ENCODE data around the gene FBXO31. TPM values are rescaled to one million over a fixed set of nuclear protein-coding genes. Genes with fewer than 3 reads are reported as not detected.
"Not testable (repeated sequence)": the region's sequence is repeated elsewhere in the genome, so short reads cannot be mapped to it uniquely, and the experiment has no call there.

The FBXO31 gene
- polyA plus RNA-seq, 5 donors = 18.8 to 28.0 (median 26.5) TPM

DNA sequence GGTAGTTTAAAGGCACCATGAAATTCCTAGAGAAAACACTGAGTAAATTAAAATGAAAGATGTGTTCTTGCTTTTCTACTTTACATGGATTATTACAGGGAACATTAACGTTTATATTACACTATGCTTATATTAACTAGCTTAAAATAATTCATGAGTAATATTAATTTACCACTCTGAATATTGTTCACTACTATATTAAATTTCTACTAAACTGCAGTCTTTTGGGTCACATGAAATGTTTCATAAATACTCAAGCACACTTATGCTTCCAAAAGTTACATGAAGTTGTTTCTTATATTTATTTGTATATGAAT lies 5.2 kb upstream of the FBXO31 start:
- DNase-seq = no peak

DNA sequence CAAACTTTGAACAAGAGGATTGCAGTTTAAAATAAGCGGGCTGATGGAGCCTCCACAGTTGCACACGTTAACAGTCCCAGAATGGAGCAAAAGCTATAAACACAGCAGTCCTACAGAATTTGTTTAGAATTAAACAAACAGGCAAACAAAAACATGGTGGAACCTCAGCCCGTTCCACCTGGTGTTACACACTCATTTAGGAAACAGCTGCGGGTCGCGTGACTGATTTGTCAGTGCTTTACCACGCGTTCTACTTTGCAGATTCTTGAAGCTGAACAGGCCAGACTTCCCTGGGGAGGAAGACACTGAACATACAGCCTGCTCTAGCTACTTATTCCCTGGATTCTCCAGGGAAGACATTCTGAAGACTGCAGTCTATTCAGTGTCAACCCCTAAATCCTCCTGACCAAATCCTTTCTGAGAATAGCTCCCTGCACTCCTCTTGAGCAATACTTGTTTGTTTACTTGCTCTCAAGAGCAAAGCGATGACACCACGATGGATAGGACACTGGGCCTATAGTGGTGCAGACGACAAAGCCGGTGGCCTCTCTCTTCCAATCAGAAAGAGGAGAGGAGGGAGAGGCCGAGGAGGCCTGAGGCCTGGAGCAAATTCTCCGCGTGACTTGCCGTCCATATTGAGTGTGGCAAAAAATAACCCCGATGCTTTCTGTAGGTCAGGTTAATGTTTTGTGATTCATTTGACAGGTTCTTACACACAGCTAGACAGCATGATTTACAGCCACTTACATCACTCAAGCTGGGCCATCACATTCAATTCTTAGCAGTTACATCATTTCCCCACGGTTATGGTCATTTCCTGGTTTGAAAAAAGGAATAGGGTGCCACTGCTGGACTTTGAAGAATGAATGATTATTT lies 4.6 kb upstream of the FBXO31 start:
- peak; percentile 95 to 97 for DNase-seq

DNA sequence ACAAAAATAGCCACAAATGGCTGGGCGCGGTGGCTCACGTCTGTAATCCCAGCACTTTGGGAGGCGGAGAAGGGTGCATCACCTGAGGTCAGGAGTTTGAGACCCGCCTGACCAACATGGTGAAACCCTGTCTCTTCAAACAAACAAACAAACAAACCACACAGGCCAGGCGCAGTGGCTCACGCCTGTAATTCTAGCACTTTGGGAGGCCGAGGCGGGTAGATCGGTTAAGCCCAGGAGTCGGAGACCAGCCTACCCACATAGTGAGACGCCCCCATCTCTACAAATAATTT lies 1.2 kb upstream of the FBXO31 start:
- DNase-seq = not testable (repeated sequence)

DNA sequence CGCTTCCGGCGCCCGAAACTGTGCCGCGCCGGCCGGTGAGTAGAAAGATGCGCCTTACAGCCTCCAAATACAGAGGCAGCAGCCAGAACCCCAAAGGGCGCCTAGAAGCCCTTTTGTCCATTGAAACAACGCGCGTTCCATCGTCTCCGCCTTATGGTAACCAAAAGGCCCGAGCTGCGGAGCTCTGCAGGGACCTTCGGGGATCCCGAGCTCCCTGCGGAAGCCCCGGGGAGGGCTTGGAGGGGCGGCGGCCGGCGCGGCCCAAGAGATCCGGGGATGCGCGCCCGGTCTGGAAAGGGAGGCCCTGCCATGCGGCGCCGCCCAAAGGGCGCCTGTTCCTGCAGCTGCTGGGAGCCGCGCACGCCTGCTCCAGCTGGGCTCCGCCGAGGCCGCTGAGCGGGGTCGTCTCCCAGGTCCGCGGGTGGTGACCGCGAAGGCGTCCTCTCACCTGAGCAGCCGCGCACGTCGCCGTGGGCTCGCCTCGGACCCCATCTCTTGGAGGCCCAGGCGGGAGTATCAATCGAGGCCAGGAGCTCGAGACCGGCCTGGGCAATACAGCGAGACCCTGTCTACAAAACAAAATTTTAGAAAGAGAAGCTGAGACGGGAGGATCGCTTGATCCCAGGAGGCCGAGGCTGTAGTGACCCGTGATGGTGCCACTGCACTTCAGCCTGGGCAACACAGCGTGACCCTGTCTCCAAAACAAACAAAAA lies 742 bp upstream of the FBXO31 start:
- DNase-seq = no peak

DNA sequence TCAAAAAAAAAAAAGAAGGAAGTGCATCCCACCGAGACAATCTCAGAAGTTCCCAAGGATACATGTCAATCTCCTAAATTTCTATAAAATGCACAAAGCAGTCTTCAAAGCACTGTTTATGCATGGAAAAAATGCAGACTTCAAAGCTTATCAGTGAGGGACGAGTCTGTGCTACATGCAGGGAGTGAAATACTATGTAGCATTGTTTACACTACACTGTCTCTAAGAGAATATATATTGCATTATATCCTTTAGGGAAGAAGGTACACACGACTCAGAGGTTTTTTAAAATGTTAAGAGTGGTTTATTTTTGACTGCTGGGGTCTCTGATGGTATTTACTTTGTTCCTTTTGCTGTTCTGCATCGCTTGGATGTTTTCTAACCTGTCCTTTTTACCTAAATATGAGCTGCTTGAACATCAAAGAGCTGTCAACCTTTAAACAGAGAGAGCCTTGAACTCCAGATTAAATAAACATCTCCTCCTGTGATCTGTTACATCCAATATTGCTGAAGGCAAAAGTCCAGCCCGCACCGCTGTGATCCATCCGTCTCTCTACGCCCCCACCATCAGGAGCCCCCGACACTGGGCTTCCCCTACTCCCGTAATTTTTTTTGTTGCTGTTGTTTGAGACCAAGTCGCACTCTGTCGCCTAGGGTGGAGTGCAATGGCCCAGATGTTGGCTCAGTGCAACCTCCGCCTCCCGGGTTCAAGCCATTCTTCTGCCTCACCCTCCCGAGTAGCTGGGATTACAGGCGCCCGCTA lies 1.4 kb downstream of the FBXO31 start:
- no peak for DNase-seq

DNA sequence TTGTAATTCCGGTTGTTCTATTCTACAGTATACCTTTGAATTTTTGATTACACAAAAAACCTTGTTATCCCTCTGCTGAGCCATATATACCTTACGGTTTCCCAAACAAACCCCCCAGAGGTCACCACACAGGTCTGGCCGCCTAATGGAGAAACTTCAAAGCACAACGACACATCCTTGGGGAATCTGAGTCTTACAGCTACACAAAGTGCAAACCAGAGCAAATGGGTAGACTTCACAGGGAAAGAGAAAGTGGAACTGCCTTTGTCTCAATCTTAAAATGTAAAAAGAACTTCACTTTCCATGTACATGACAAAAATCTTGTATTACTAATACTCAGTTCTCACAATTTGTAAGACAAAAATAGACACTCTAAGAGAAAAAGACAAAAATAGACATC lies 2.7 kb downstream of the FBXO31 start:
- no peak for DNase-seq

DNA sequence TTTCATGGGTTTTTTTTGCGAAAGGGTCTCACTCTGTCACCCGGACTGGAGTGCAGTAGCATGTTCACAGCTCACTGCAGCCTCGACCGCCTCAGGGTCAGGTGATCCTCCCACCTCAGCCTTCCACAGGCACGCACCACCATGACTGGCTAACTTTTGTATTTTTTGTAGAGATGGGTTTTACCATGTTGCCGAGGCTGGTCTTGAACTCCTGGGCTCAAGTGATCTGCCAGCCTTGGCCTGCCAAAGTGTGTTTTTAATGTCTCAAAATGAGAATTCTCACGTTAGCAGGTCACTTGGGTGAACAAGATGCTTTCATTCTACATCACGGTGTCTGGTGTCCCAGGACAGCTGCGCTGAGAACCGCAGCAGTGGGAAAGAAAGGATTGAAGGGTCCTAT lies 3.2 kb downstream of the FBXO31 start:
- no peak for DNase-seq

DNA sequence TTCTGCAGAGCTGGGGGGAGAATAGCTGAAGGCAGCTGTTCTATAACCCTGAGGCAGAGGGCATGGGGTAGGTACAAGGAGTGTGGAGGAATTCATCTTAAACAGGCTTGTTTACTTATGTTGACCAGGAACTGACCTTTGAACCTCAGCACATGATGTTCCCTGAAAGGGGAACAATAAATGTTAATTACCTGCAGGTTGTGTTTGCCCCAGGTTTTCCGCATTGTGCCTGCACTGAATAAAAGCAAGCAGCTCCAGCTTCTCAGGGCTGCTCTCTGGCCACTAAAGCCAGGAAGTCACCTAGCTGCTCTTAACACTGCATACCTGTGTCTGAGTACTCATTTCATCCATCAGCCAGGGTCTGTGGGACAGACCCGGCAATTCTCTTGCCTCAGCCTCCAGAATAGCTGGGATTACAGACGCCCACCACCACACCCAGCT lies 4.2 kb downstream of the FBXO31 start:
- DNase-seq = not testable (repeated sequence)

DNA sequence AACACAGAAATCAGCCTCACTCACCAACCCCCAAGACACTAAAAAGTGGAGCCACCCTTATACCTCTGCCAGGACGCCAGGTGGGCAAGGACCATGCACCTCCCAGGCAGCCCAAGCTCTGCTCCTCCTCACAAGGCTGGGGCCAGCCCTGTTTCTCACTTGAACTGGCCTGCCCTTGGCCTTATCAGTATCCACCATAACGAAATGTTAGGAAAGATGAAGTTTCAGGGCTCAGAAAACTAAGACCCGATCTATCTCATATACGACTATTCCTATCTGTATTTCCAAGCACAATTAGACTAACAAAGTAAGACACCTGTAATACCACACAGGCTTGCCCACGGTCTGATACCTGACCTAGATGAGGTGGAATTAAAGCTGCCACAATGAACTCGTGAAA lies 6.9 kb downstream of the FBXO31 start:
- DNase-seq = no peak

DNA sequence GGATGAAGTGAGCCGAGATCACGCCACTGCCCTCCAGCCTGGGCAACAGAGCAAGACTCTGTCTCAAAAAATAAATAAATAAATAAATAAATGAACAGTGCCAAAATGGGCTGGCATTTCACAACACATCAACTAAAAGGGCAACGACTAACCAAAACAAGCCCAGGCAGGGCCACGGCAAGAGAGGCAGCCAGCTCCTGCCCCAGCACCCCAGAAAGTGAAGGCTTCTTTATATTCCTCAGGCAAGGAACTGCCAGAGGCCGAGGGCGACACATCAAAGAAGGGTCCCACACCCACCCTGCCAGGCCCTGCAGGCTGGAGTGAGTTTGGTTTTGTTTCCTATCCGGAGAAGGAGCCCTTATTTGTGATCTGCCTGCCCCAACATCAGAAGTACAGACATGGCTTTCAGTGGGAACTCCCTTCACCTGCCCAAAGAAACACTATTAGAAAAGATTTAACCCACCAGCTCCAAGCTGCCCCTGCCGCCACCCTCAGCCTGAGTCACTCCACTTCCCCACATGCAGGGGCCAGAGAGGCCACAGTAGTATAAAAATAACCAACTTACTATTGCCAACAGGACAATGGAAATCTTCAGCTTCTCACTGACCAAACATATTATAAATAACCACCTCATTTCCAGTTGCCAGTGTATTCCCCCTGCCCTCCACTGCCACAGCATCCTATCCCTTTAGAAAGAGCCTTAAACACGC lies 8.0 kb downstream of the FBXO31 start:
- DNase-seq = no peak

DNA sequence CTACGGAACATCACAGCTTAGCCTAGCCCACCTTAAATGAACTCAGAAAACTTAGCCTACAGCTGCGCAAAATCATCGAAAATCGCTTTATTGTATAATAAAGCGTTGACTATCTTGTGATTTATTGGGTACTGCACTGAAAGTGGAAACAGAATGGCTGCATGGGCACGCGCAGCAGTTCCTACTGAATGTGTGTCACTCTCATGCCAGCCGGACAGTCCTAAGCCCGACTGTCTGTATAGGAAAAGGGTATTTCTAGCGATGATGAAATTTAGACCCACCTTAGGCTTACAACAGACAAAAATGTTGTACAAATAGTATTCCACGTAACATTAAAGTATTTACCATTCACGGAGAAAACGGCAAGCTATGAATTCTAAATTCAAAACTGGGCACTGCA lies 9.3 kb downstream of the FBXO31 start:
- no peak for DNase-seq

DNA sequence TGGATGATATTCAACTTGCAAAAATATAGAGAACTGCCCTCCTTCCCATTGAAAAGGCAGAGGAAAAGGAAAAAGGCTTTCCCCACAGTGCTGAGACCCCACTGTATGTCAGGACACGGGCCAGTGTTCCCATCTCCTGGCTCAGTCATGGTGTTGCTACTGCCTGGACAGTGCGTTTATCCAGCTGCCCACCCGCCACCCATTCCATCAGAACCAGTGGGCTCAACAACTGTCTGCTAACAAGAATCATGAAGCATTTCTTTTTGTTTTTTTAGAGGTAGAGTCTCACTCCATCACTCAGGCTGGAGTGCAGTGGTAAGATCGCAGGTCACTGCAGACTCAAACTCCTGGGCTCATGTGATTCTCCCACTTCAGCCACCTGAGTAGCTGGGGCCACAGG lies 11.3 kb downstream of the FBXO31 start:
- no peak for DNase-seq

DNA sequence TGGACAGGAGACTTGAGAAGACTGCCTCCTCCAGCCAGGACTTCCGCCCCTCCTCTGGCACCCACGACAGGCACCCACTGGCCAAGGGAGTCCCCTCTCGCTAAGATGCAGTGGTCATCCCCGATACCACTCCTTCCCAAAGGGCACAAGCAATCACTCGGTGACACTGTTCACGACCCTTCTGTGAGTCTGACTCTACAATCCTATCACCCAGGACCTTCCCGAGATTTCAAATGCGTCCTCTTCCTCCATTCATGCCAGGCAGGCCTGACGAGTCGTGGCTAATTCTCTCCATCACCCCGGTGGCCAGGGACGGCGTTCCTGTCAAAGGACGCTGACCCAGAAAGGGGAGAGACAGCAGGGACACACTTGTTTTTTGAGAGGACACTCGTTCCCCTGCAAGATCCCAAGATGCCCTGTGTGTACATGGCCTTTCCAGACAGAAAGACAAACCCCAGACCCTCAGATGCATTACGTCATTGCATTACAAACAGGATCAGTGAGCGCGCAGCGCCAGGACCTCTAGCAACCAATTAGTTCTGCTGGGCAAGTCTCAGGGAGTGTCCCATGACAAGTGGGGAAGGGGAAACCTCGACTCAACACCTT lies 12.2 kb downstream of the FBXO31 start:
- no peak for DNase-seq

DNA sequence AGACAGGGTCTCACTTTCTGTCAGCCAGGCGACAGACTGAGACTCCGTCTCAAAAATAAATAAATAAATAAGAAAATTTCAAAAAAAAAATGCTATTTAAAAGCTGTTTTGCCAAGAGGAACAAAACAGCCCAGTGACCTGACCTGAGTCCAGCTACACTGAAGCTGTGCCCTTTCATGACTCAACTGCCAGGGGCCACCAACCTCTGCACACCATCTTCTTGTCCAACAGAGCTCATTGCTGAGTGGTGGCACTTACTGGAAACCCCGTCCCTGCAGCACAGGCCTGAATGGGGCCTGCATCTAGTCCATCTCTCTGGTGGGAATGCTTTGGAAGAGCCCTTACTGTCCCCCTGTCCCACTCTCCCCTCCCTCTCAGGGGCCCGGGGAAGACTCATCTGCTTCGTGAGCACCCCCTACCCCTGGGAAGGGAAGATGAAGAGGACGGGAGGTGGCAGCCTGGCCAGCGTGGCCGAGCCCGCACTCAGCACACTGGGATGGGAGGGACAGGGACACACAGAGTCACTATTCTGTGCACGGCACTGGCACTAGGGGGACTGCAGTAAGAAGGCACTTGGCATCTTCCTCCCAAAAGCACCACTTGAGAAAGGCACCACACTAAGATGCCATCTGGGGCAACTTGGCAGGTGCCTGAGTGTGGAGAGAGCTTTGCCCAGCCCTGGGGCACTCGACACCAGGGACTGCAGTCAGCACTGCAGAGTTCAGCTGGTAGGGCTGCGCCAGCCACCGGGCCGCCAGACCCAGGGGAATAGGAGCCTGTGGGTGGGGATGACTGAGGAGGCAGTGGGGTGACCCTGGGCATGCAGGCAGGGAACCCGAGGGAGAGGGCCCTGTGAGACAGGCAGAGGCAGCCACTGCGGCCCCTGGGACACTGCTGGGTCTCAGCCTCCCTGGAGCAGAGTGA lies 13.5 kb downstream of the FBXO31 start:
- no peak for DNase-seq

DNA sequence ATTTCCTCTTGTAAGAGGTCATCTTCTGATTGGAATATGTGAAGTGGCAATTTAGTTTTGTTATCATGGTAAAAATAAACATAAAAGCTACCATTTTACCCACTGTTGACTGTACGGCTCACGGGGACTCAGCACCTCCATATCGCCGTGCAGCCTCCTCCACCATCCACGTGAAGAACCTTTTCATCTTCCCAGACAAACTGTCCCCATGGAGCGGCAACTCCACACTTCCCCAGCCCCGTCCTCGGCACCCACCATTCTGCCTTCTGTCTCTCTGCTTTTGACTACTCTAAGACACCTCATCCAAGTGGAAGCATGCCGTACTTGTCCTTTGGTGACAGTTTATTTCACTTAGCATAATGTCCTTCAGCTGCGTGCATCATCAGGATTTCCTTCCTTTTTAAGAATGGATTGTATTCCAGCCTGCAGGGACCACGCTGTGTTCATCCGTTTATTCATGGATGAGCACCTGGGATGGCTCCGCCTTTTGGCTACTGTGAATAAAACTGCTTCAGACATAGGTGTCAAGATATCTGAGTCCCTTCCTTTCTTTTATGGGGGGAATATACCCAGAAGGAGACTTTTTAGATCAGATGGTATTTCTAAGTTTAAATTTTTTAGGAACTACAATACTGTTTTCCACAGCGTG lies 14.3 kb downstream of the FBXO31 start:
- DNase-seq = no peak

DNA sequence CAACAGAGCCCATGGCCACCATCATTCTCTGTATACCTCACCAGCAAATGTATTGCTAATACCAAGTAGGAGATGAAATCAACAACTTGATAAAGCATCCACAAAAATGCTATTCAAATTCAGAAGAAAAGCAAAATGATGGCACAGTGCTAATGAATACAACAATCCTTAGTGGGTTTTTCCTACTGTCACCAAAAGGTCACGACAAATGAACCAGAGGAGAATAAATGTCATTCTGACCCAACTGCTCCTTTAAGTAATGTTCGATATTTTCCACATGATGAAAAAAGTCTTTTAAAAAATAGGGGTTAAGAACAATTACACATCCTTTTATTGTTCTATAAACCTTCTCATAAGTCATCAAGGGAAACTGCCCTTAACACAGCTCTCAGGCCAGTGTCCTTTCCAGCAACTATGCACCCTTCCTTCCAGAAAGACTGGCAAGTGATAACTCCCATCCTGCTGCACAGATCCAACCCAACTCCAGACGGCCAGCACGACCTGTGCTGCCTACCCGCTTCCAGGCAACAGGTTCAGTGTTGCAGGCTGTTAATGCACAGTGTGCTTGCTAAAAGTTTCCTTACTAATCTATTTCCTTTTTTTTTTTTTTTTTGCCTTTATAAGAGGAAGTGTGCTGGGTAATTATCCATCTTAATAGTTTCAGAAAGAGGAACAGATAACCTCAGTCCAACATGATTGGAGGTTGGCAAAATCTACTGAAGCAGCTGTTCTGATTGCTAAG lies 15.4 kb downstream of the FBXO31 start:
- DNase-seq = no peak

DNA sequence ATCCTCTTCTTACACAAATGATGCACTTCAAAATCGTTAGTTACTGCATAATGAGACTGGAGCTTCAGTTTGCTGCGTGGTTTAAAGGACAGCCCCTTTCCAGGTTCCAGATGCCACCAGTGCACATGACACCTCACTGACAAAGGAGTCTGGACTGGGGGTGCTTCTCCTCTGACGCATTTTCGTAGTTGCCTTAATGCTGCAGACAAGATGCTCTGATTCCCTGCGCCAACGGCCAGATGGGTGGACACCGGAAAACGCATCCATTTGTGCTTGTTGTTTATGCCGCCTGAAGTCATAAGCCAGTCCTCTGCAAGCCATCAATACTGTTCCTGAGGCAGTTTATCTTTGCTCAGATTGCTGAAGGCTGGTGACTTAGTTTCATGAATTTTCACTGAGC lies 16.0 kb downstream of the FBXO31 start:
- no peak for DNase-seq

DNA sequence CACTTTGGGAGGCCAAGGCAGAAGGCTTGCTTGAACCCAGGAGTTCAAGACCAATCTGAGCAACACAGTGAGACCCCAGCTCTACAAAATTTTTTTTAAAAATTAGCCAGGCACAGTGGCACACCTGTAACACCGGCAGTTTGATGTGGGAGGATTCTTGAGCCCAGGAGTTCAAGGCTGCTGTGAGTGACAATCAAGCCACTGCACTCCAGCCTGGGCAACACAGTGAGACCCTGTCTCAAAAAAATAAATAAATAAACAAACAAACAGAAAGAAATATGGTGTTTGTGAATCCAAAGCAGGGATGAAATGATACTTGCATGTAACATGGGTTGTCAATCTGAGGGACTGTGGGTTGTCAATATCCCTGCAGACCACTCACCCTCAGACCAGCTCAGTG lies 16.6 kb downstream of the FBXO31 start:
- no peak for DNase-seq

DNA sequence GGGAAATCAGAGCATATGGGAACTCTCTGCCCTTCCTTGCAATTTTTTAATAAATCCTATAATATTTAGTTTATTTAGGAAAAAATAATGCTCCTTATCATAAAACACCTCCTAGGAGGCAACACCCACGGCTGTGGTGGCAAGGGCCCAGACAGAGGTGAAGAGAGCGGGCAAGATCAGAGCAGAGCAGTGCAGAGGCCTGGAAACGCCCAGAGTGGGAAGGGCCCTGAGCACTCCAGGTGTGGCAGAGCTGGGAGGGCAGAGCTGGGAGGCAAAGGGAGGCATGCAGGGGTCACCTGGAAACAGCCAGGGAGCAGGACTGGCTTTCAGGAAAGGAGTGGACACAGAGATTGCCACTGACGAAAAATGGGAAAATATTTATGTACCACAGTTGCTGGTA lies 17.3 kb downstream of the FBXO31 start:
- DNase-seq = no peak

Data from right lung (tissue), 5 donors.